ENCODE data around the gene TP53TG5.

DNA sequence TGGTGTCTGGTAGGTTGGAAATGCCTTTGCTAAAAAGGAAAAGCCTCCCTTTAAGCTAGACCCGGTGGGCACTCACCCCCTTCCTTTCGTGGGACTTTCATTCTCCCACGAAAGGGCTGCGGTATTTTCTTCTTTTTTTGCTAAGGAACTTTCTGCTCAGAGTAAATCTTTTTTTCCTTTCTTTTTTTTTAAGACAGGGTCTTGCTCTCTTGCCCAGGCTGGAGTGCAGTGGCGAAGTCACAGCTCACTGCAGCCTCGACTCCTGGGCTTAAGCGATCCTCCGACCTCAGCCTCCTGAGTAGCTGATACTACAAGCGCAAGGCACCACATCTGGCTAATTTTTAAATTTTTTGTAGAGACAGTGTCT is 4.0 kb downstream of the TP53TG5 start:
- TF ChIP-seq POLR2A (IDR thresholded peaks at IDR 0.05; ENCODE audit: control extremely low read depth in 1 of 2, low read depth in 2 of 2, low read length in 2 of 2) (no peak), CHD2 (IDR thresholded peaks at IDR 0.05; ENCODE audit: low read length) (no peak), EP300 (IDR thresholded peaks at IDR 0.05; ENCODE audit: borderline replicate concordance in 1 of 2, low read depth in 2 of 2, low read length in 2 of 2) (no peak), JUN (IDR thresholded peaks at IDR 0.05; ENCODE audit: low read depth, low read length) (no peak), KDM1A (IDR thresholded peaks at IDR 0.05; ENCODE audit: borderline replicate concordance, low read length) (peak; percentile 67; the same call in 1 of the 2 replicates), ZNF274 (IDR thresholded peaks at IDR 0.05; ENCODE audit: borderline replicate concordance, extremely low read depth, low read length) (no peak), BCL11A (IDR thresholded peaks at IDR 0.05; ENCODE audit: low read depth in 2 of 2, low read length in 2 of 2) (no peak), YY1 (IDR thresholded peaks at IDR 0.05; ENCODE audit: low read depth, low read length) (no peak), RAD21 (IDR thresholded peaks at IDR 0.05 in 1 of 2, conservative IDR thresholded peaks at IDR 0.05 in 1 of 2; ENCODE audit: low read depth in 2 of 2, low read length in 2 of 2) (no peak), CEBPB (IDR thresholded peaks at IDR 0.05; ENCODE audit: low read depth, low read length) (no peak), RNF2 (IDR thresholded peaks at IDR 0.05; ENCODE audit: borderline replicate concordance, low read depth, low read length, missing control alignments, poor library complexity, severe bottlenecking) (no peak)
- TF ChIP-seq, protein P1, sequence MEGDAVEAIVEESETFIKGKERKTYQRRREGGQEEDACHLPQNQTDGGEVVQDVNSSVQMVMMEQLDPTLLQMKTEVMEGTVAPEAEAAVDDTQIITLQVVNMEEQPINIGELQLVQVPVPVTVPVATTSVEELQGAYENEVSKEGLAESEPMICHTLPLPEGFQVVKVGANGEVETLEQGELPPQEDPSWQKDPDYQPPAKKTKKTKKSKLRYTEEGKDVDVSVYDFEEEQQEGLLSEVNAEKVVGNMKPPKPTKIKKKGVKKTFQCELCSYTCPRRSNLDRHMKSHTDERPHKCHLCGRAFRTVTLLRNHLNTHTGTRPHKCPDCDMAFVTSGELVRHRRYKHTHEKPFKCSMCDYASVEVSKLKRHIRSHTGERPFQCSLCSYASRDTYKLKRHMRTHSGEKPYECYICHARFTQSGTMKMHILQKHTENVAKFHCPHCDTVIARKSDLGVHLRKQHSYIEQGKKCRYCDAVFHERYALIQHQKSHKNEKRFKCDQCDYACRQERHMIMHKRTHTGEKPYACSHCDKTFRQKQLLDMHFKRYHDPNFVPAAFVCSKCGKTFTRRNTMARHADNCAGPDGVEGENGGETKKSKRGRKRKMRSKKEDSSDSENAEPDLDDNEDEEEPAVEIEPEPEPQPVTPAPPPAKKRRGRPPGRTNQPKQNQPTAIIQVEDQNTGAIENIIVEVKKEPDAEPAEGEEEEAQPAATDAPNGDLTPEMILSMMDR (IDR thresholded peaks at IDR 0.05; ENCODE audit: control extremely low read depth in 1 of 3, insufficient read depth in 1 of 3, low read depth in 1 of 3, low read length in 3 of 3) = no peak
- TF ChIP-seq, protein P2, sequence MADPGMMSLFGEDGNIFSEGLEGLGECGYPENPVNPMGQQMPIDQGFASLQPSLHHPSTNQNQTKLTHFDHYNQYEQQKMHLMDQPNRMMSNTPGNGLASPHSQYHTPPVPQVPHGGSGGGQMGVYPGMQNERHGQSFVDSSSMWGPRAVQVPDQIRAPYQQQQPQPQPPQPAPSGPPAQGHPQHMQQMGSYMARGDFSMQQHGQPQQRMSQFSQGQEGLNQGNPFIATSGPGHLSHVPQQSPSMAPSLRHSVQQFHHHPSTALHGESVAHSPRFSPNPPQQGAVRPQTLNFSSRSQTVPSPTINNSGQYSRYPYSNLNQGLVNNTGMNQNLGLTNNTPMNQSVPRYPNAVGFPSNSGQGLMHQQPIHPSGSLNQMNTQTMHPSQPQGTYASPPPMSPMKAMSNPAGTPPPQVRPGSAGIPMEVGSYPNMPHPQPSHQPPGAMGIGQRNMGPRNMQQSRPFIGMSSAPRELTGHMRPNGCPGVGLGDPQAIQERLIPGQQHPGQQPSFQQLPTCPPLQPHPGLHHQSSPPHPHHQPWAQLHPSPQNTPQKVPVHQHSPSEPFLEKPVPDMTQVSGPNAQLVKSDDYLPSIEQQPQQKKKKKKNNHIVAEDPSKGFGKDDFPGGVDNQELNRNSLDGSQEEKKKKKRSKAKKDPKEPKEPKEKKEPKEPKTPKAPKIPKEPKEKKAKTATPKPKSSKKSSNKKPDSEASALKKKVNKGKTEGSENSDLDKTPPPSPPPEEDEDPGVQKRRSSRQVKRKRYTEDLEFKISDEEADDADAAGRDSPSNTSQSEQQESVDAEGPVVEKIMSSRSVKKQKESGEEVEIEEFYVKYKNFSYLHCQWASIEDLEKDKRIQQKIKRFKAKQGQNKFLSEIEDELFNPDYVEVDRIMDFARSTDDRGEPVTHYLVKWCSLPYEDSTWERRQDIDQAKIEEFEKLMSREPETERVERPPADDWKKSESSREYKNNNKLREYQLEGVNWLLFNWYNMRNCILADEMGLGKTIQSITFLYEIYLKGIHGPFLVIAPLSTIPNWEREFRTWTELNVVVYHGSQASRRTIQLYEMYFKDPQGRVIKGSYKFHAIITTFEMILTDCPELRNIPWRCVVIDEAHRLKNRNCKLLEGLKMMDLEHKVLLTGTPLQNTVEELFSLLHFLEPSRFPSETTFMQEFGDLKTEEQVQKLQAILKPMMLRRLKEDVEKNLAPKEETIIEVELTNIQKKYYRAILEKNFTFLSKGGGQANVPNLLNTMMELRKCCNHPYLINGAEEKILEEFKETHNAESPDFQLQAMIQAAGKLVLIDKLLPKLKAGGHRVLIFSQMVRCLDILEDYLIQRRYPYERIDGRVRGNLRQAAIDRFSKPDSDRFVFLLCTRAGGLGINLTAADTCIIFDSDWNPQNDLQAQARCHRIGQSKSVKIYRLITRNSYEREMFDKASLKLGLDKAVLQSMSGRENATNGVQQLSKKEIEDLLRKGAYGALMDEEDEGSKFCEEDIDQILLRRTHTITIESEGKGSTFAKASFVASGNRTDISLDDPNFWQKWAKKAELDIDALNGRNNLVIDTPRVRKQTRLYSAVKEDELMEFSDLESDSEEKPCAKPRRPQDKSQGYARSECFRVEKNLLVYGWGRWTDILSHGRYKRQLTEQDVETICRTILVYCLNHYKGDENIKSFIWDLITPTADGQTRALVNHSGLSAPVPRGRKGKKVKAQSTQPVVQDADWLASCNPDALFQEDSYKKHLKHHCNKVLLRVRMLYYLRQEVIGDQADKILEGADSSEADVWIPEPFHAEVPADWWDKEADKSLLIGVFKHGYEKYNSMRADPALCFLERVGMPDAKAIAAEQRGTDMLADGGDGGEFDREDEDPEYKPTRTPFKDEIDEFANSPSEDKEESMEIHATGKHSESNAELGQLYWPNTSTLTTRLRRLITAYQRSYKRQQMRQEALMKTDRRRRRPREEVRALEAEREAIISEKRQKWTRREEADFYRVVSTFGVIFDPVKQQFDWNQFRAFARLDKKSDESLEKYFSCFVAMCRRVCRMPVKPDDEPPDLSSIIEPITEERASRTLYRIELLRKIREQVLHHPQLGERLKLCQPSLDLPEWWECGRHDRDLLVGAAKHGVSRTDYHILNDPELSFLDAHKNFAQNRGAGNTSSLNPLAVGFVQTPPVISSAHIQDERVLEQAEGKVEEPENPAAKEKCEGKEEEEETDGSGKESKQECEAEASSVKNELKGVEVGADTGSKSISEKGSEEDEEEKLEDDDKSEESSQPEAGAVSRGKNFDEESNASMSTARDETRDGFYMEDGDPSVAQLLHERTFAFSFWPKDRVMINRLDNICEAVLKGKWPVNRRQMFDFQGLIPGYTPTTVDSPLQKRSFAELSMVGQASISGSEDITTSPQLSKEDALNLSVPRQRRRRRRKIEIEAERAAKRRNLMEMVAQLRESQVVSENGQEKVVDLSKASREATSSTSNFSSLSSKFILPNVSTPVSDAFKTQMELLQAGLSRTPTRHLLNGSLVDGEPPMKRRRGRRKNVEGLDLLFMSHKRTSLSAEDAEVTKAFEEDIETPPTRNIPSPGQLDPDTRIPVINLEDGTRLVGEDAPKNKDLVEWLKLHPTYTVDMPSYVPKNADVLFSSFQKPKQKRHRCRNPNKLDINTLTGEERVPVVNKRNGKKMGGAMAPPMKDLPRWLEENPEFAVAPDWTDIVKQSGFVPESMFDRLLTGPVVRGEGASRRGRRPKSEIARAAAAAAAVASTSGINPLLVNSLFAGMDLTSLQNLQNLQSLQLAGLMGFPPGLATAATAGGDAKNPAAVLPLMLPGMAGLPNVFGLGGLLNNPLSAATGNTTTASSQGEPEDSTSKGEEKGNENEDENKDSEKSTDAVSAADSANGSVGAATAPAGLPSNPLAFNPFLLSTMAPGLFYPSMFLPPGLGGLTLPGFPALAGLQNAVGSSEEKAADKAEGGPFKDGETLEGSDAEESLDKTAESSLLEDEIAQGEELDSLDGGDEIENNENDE (IDR thresholded peaks at IDR 0.05; ENCODE audit: insufficient replicate concordance, low read length) = no peak
- TF ChIP-seq, protein P3, sequence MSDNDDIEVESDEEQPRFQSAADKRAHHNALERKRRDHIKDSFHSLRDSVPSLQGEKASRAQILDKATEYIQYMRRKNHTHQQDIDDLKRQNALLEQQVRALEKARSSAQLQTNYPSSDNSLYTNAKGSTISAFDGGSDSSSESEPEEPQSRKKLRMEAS (IDR thresholded peaks at IDR 0.05) = no peak

All from H1 (cell line).